Nephron (organoid): ENCODE results near the gene TSR3.

ENCODE experiments used
- H3K27ac Mint-ChIP-seq, 3 experiments: 2 replicates each; pipeline ENCODE4 v1.8.0; 2020; ENCODE audit warnings: mixed read lengths in 3 of 3, mild to moderate bottlenecking in 2 of 3, moderate library complexity in 1 of 3
- H3K27me3 Mint-ChIP-seq: 2 replicates; pipeline ENCODE4 v1.8.0; 2021; ENCODE audit warnings: low read depth, mild to moderate bottlenecking, moderate library complexity, mixed read lengths
- H3K36me3 Mint-ChIP-seq: 2 replicates; pipeline ENCODE4 v1.8.0; 2020; ENCODE audit warnings: low read depth, mixed read lengths
- H3K4me1 Mint-ChIP-seq: 2 replicates; pipeline ENCODE4 v1.8.0; 2020; ENCODE audit warnings: mixed read lengths
- H3K4me3 Mint-ChIP-seq, 3 experiments: 2 replicates each; pipeline ENCODE4 v1.8.0; 2020; ENCODE audit warnings: mild to moderate bottlenecking in 3 of 3, mixed read lengths in 3 of 3, moderate library complexity in 2 of 3
- H3K9me3 Mint-ChIP-seq: 2 replicates; pipeline ENCODE4 v1.8.0; 2020; ENCODE audit warnings: mixed read lengths
- TF ChIP-seq, protein P1 (sequence below), 3 experiments: fragments of 200-600 bp; sonication (generic); IDR thresholded peaks; one replicate each; pipeline ENCODE4 v1.5.0; 2021; ENCODE audit warnings: antibody characterized with exemption in 3 of 3; ENCODE audit not compliant: unreplicated experiment in 3 of 3

The TSR3 gene

GRCh38 chr16:1338855-1339675 lies 12.6 kb downstream of the TSR3 start:
- Mint-ChIP-seq H3K4me1 (peaks cover 5% of the 10 kb centered on the region), H3K27me3 (peaks cover 52% of the 10 kb centered on the region), H3K27ac (no peak overlapping the region), H3K9me3 (no peaks in the 10 kb centered on the region), H3K36me3 (no peaks in the 10 kb centered on the region), H3K4me3 (no peak overlapping the region)
- TF ChIP-seq, protein P1, sequence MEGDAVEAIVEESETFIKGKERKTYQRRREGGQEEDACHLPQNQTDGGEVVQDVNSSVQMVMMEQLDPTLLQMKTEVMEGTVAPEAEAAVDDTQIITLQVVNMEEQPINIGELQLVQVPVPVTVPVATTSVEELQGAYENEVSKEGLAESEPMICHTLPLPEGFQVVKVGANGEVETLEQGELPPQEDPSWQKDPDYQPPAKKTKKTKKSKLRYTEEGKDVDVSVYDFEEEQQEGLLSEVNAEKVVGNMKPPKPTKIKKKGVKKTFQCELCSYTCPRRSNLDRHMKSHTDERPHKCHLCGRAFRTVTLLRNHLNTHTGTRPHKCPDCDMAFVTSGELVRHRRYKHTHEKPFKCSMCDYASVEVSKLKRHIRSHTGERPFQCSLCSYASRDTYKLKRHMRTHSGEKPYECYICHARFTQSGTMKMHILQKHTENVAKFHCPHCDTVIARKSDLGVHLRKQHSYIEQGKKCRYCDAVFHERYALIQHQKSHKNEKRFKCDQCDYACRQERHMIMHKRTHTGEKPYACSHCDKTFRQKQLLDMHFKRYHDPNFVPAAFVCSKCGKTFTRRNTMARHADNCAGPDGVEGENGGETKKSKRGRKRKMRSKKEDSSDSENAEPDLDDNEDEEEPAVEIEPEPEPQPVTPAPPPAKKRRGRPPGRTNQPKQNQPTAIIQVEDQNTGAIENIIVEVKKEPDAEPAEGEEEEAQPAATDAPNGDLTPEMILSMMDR (IDR thresholded peaks at IDR 0.05; ENCODE audit: unreplicated experiment in 3 of 3) = no peak

DNA sequence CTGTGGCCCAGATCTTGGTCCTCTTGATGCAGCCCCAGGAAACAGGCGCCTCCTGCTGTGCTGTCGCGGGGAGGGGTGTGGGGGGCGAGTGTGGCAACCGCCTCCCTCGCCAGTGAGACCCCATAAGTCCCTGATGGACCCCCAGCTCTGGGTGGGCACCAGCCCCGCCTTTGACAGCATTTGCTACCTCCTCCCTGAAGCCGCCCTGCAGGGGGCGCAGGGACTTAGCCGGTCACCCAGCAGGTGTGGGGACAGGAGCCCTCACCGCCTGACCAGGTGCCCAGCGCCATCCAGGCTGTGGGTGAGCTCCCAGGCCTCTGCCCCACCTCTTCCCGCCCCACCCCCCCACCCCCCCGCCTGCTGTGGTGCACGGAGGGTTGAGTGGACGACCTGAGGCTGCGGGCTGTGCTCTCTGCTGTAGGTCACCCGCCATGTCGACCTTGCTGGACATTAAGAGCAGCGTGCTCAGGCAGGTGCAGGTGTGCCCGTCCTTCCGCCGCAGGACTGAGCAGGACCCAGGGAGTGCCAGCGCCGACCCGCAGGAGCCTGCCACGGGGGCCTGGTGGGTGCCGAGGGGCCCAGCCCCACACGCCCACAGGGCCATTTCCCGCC lies 13.5 kb downstream of the TSR3 start:
- Mint-ChIP-seq H3K27ac (no peak overlapping the region), H3K4me3 (no peak overlapping the region), H3K27me3 (peaks cover 45% of the 10 kb centered on the region), H3K9me3 (no peaks in the 10 kb centered on the region), H3K36me3 (no peaks in the 10 kb centered on the region), H3K4me1 (peaks cover 4% of the 10 kb centered on the region)
- TF ChIP-seq, protein P1 (IDR thresholded peaks at IDR 0.05; ENCODE audit: unreplicated experiment in 3 of 3) = peak; percentile 37 to 53 (median 48)

GRCh38 chr16:1337486-1337885 lies 14.2 kb downstream of the TSR3 start:
- TF ChIP-seq, protein P1 (IDR thresholded peaks at IDR 0.05; ENCODE audit: unreplicated experiment in 3 of 3) = no peak
- no peaks in the 10 kb centered on the region for H3K36me3 Mint-ChIP-seq
- H3K4me3 Mint-ChIP-seq = no peak overlapping the region
- no peaks in the 10 kb centered on the region for H3K9me3 Mint-ChIP-seq
- no peak overlapping the region for H3K27ac Mint-ChIP-seq
- H3K4me1 Mint-ChIP-seq = no peaks in the 10 kb centered on the region
- H3K27me3 Mint-ChIP-seq = peaks cover 42% of the 10 kb centered on the region

- Mint-ChIP-seq H3K27ac (no peak overlapping the region), H3K9me3 (no peaks in the 10 kb centered on the region), H3K36me3 (no peaks in the 10 kb centered on the region), H3K4me1 (no peaks in the 10 kb centered on the region), H3K4me3 (no peak overlapping the region), H3K27me3 (peaks cover 51% of the 10 kb centered on the region)
- TF ChIP-seq, protein P1 (IDR thresholded peaks at IDR 0.05; ENCODE audit: unreplicated experiment in 3 of 3) = no peak
These were observed 15.1 kb downstream of the TSR3 start for GRCh38 chr16:1336619-1337018.

- Mint-ChIP-seq H3K4me1 (no peaks in the 10 kb centered on the region), H3K9me3 (no peaks in the 10 kb centered on the region), H3K27me3 (peaks cover 57% of the 10 kb centered on the region), H3K36me3 (no peaks in the 10 kb centered on the region), H3K4me3 (no peak overlapping the region), H3K27ac (no peak overlapping the region)
- TF ChIP-seq, protein P1 (IDR thresholded peaks at IDR 0.05; ENCODE audit: unreplicated experiment in 3 of 3) = no peak
These were observed 15.7 kb downstream of the TSR3 start for GRCh38 chr16:1335996-1336395.
